HepG2 (cell line): ENCODE measurements around the gene PRKG1. TPM values are rescaled to one million over a fixed set of nuclear protein-coding genes. Genes with fewer than 3 reads are reported as not detected.

Experiments
- ELF3 ChIP-seq: IDR thresholded peaks from 2 replicates; pipeline ENCODE4 v1.6.1; 2016; ENCODE audit warnings: missing genetic modification reagents, missing compliant biosample characterization
- NCOA1 ChIP-seq: sonication (generic); formaldehyde crosslinking; IDR thresholded peaks from 2 replicates; pipeline ENCODE4 v1.9.0; 2021; ENCODE audit warnings: missing genetic modification reagents
- PHB2 ChIP-seq: fragments of 450-650 bp; IDR thresholded peaks from 2 replicates; pipeline ENCODE4 v1.6.1; 2018; ENCODE audit not compliant: partially characterized antibody
- RBFOX2 ChIP-seq: fragments of 200-400 bp; formaldehyde crosslinking; IDR thresholded peaks from 2 replicates; pipeline ENCODE4 v1.6.1; 2017; ENCODE audit warnings: low read depth, mild to moderate bottlenecking, low read length
- SRF ChIP-seq: IDR thresholded peaks from 2 replicates; pipeline ENCODE4 v1.6.1; 2011; ENCODE audit warnings: mild to moderate bottlenecking, low read depth, low read length, moderate library complexity
- ZBTB10 ChIP-seq: sonication (generic); formaldehyde crosslinking; IDR thresholded peaks from 2 replicates; pipeline ENCODE4 v1.4.0; 2020; ENCODE audit warnings: missing genetic modification reagents, borderline replicate concordance
- ZBTB7B ChIP-seq: sonication (generic); formaldehyde crosslinking; IDR thresholded peaks from 2 replicates; pipeline ENCODE4 v1.4.0; 2020; ENCODE audit warnings: missing genetic modification reagents
- ZNF280B ChIP-seq: sonication (generic); formaldehyde crosslinking; IDR thresholded peaks from 2 replicates; pipeline ENCODE4 v1.5.0; 2020; ENCODE audit warnings: missing genetic modification reagents, mild to moderate bottlenecking, borderline replicate concordance
- ZNF335 ChIP-seq: sonication (generic); formaldehyde crosslinking; IDR thresholded peaks from 2 replicates; pipeline ENCODE4 v1.4.0; 2020; ENCODE audit warnings: missing genetic modification reagents
- ZNF407 ChIP-seq: sonication (generic); formaldehyde crosslinking; IDR thresholded peaks from one replicate; pipeline ENCODE4 v1.5.1; 2020; ENCODE audit warnings: mild to moderate bottlenecking, missing genetic modification reagents; ENCODE audit errors: not compliant biosample characterization
- ZNF572 ChIP-seq: sonication (generic); formaldehyde crosslinking; IDR thresholded peaks from 2 replicates; pipeline ENCODE4 v1.5.1; 2020; ENCODE audit warnings: mild to moderate bottlenecking, missing genetic modification reagents
- ZNF746 ChIP-seq: sonication (generic); formaldehyde crosslinking; IDR thresholded peaks from 2 replicates; pipeline ENCODE4 v1.8.0; 2022; ENCODE audit warnings: mild to moderate bottlenecking, missing genetic modification reagents
- polyA plus RNA-seq, 8 experiments: library from polyadenylated mRNA; depleted of rRNA in 3 of 8; stranded (reverse) in 7 of 8; unstranded in 1 of 8; fragments of >200 nt; fragmentation: Illumina TruSeq in 4 of 8; extraction: Trizol in 4 of 8; gene quantifications; 2 replicates each; pipeline versions ENCODE4 v1.2.1 to v1.2.3, GENCODE V29; 2011 to 2016; ENCODE audit warnings: low read depth in 4 of 8, missing spikeins in 1 of 8, mixed read lengths in 1 of 8; ENCODE audit not compliant: insufficient read depth in 1 of 8
- total RNA-seq, 5 experiments: library from RNA; depleted of rRNA; stranded (reverse); fragments of >200 nt; fragmentation: Illumina TruSeq; extraction: Trizol; gene quantifications; 2 replicates each; pipeline ENCODE4 v1.2.3, GENCODE V29; 2016; ENCODE audit warnings: low read depth in 1 of 5
- TF ChIP-seq, protein P1 (sequence below), 2 experiments: sonication (generic) in 1 of 2; formaldehyde crosslinking in 1 of 2; IDR thresholded peaks; 2 replicates each; pipeline versions ENCODE4 v1.4.0 to v1.6.1; 2018 to 2020; ENCODE audit warnings: missing genetic modification reagents in 2 of 2, borderline replicate concordance in 1 of 2, low read depth in 1 of 2, mild to moderate bottlenecking in 1 of 2, missing biosample characterization in 1 of 2

Gene PRKG1
- total and polyA plus RNA-seq, 2 of the 13 experiments (the other 11 are each of a cell fraction or from before 2014, with no cell fraction given): 0.01 TPM; not detected in 1

GRCh38 chr10:52308251-52309031, 1234.2 kb downstream of the PRKG1 start (continued):
- TF ChIP-seq ZBTB10 (CRISPR knock-in tag) (peak; percentile 44; the same call in 1 of the 2 replicates), SRF (no peak), ZNF746 (CRISPR knock-in tag) (peak; percentile 33; the same call in 1 of the 2 replicates), ZNF335 (CRISPR knock-in tag) (no peak), ZNF407 (CRISPR knock-in tag) (peak; percentile 90), ELF3 (CRISPR knock-in tag) (no peak), RBFOX2 (peak; percentile 55; the same call in 1 of the 2 replicates), ZNF572 (CRISPR knock-in tag) (0 out of 2 replicates have a peak, but pooled peaks have one; percentile 55), PHB2 (no peak), NCOA1 (0 out of 2 replicates have a peak, but pooled peaks have one; percentile 61), ZBTB7B (CRISPR knock-in tag) (peak; percentile 92), ZNF280B (CRISPR knock-in tag) (peak; percentile 74; the same call in 1 of the 2 replicates)
- TF ChIP-seq, protein P1, sequence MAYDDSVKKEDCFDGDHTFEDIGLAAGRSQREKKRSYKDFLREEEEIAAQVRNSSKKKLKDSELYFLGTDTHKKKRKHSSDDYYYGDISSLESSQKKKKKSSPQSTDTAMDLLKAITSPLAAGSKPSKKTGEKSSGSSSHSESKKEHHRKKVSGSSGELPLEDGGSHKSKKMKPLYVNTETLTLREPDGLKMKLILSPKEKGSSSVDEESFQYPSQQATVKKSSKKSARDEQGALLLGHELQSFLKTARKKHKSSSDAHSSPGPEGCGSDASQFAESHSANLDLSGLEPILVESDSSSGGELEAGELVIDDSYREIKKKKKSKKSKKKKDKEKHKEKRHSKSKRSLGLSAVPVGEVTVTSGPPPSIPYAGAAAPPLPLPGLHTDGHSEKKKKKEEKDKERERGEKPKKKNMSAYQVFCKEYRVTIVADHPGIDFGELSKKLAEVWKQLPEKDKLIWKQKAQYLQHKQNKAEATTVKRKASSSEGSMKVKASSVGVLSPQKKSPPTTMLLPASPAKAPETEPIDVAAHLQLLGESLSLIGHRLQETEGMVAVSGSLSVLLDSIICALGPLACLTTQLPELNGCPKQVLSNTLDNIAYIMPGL (CRISPR knock-in tag; IDR thresholded peaks at IDR 0.05; ENCODE audit: borderline replicate concordance in 1 of 2, low read depth in 1 of 2): peak; percentile 66 to 82; a peak in 3 of 4 replicates
